NCI-H526 treated with DMSO at 0.1 percent for 48 hours (cell line): ENCODE data around the gene KRT79.
"Not testable (repeated sequence)": the region's sequence is repeated elsewhere in the genome, so short reads cannot be mapped to it uniquely, and the experiment has no call there.

Experiments used
- DNase-seq: peaks from one replicate; lab custom pipeline; 2025; lab: John Stamatoyannopoulos, UW

The KRT79 gene

GRCh38 chr12:52806821-52807543 is 27.1 kb downstream of the KRT79 start:
- DNase-seq = no peak

DNA sequence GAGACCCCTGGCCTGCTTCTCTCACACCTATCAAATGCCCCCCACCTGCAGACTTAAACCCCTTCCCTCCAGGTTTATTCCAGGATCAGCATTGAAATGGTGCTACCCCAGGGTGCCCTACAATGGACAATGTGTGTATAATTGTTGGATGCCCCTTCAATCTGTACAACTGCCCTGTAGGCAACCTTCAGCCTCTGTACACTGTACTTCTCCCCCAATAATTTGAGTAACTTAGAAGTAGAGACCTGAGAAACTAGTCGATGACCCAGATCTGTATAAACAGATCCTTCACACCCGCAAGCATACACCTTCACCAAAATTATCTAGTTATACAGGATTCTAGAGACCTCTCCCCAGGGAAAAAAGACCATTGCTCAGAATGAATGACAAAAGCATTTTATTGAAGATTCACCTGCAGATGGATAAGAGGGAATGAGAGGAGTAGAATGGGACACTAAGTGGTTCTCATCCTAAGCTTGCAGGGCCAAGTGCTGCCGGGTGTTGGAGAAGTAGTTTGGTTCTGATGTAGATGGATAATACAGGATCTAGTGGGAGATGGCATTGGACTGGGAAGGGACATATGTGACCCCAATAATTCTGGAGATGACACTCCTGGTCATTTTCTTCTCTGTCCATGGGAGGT is 27.8 kb downstream of the KRT79 start:
- DNase-seq = no peak

DNA sequence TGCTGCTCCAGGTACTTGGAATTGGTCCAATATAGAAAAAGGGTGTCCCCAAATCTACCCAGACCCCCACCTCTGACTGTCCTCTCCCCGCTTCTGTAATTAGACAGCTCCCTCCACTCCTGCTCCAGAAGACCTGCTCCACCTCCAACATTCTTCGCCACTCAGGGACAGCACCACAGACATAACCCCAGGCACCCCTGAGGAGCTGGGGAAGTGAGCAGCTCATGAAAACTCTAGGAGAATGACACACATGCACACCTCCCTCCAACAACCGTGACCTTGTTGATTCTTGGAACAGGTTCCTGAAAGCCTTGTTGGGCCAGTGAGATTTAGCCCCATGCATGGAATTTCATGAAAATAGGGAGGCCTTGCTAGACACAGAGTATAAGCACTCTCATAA is 28.4 kb downstream of the KRT79 start:
- DNase-seq = no peak

GRCh38 chr12:52805000-52805399 is 29.1 kb downstream of the KRT79 start:
- no peak for DNase-seq

DNA sequence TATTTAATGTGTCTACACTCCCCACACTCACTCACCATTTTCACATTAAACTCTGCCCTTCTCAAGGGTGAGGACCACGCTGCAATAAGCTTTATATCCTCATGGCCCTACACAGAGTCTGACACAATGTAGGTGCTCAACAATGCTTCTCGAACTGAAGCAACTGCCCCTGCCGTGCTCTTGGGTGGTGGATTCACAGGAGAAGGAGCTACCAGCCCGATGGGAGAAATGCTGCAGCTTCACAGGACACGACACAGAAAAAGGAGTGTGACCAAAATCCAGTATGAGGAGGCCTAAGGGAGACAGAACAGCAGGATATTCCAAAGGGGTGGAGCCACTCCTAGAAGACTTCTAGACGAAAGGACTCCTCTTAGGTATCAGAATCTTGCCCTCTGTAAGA is 31.7 kb downstream of the KRT79 start:
- DNase-seq = no peak

DNA sequence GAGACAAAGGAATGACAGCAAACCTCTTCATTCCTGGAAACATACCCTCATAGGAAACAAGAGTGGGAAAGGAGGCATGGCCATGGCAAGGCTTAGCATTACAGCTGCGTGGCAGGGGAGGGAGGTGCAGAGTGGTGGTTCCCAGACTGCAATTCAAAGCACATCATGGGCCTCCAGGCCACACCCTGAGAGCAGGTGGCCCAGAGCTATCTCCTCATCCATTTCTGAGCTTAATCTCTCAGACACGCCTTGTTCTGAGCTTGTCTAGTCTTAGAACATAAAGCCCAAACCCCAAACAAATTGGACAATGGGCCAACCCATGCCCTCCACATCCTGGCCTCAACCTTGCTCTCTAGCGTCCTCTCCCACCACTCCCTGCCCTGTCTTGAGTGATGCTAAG is 32.3 kb downstream of the KRT79 start:
- DNase-seq = no peak

DNA sequence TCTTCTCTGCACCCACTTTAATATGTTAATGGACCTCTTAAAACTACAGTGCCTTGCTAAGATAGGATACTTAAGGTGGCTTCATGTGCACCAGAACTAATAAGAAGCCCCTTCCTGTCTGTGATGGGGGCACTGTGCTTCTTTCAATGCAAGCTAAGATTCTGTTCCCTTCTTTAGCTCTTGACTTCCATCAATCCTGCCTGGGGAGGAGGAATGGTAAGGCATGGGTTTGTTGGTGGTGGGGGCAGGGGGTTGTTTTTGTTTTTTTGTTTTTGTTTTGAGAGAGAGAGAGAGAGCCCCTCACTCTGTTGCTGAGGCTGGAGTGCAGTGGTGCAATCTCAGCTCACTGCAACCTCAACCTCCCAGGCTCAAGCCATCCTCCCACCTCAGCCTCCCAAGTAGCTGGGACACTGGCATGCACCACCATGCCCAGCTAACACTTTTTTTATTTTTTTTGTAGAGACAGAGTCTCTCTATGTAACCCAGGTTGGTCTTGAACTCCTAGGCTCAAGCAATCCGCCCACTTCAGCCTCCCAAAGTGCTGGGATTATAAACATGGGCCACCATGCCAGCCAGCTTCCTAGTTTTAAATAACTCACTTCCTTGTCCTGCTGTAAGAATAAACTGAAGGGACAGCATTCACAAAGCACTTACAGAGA is 33.7 kb downstream of the KRT79 start:
- no peak for DNase-seq

DNA sequence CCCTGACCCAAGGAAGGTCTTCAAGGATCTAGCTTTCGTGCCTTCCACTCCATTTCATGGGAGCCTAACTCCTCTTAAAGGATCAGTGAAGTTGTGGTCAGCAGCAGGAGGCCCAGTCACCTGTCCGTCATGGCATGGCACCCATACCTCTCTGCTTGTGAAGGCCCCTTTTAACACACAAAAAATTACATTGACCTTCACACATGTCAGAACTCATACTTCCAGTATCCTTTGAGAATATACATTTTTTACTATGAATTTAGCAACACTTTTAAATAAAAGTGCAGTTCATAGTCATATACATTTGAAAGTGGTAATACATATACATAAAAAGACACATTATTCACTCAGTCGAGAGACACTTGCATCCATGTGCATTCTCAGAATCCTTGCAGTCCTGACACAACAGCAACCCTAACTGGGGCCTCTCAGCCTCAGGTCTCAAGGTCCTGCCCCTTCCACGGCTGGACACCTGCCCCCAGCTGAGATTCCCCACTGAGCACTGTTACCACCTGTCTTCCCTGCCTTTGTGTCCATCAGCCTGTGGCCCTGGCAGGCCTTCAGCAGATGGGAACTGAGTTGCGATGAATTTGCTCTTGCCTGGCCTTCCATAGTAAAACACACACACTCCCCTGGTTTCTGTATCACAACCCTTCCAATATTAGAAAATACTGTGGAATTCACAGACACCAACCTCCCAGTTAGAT is 34.5 kb downstream of the KRT79 start:
- DNase-seq = no peak

- DNase-seq = no peak
Observed at GRCh38 chr12:52798671-52799504, 35.2 kb downstream of the KRT79 start.

DNA sequence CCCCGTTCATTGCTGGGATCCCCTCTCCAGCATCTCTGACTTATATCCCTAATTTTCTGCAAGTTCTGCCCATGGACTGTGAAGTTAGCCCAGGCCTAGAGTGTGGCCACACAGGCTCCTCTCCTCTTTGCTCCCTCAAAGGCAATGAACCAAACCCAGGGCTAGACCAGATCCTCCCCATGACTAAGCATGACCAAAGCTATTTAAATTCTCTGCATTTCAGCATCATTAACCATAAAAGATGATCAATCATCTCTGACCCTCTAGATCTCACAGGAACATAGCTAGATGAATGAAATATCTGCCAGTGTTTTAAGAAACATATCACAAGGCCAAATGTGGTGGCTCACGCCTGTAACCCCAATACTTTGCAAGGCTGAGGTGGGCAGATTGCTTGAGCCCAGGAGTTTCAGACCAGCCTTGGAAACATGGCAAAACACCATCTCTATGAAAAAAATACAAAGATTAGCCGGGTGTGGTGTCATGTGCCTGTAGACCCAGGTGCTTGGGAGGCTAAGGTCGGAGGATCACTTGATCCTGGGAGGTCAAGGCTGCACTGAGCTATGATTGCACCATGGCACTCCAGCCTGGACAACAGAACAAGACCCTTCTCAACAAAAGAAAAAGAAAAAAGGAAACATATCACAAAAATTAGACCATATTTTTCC is 36.0 kb downstream of the KRT79 start:
- DNase-seq = no peak

DNA sequence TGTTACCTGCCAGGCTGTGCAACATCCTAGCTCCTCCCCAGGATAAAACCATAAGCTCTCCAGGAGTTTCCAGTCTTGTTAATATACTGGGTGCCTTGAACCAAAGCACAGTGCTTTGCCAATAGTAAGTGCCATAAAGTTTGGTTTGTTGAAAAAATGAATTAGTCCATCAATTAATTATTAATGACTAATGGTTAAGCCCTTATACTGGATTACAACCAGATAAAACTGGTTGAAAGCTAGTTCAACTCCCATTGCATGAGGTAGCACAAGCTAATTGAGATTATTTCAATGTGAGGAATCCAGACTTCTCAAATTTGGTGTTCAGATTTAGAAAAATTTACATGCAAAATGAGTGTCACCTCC is 36.6 kb downstream of the KRT79 start:
- DNase-seq = no peak

DNA sequence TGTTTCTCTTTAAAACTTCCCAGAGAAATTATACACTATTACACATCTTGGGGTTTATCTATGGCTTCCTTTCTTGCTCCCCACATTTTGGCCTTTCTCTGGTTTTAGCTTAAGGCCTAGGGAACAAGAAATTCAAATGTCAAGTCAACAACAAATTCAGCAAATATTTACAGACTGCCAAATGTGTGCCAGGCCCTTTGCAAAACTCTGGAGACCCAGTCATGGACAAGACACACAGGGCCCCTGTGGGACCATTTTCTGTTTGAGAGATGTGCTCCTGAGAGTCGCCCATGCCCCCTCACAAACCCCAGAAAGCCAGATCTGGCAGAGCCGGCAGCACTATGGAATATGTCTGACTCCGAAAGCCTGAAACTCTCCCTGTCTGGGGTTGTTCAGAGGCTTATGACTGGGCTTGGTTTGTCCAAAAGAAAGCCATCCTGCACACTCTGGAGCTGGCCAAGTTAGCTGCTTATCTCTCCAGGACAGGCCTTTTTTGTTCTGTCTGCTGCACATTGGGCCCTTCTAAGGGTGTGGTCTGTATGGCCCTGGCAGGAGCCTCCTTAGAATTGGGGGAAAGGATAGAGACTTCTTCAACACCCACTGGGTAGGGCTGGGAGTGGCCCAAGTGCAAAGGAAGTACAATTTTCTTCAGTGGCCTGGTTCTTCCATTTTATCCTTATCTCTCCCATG is 37.1 kb downstream of the KRT79 start:
- no peak for DNase-seq

GRCh38 chr12:52796429-52796794 is 37.7 kb downstream of the KRT79 start:
- DNase-seq = no peak

- DNase-seq = no peak
Observed at GRCh38 chr12:52795694-52796428, 38.2 kb downstream of the KRT79 start, which contains the start of gene KRT3. Gene KRT3, minus strand, starts transcription at chr12:52796117. Its CDS starts 75 bp downstream, at chr12:52796042.

DNA sequence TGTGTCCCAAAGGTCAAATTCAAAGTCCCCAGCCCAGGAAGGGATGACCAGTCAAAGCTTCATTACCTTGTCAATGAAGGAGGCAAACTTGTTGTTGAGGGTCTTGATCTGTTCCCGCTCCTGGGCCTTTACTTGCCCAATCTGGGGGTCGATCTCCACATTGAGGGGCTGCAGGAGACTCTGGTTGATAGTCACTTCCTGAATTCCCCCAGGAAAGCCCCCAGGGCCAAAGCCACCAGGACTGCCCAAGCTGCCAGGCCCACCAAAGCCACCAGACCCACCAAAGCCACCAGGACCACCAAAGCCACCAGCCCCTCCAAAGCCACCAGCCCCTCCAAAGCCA is 38.8 kb downstream of the KRT79 start:
- not testable (repeated sequence) for DNase-seq

DNA sequence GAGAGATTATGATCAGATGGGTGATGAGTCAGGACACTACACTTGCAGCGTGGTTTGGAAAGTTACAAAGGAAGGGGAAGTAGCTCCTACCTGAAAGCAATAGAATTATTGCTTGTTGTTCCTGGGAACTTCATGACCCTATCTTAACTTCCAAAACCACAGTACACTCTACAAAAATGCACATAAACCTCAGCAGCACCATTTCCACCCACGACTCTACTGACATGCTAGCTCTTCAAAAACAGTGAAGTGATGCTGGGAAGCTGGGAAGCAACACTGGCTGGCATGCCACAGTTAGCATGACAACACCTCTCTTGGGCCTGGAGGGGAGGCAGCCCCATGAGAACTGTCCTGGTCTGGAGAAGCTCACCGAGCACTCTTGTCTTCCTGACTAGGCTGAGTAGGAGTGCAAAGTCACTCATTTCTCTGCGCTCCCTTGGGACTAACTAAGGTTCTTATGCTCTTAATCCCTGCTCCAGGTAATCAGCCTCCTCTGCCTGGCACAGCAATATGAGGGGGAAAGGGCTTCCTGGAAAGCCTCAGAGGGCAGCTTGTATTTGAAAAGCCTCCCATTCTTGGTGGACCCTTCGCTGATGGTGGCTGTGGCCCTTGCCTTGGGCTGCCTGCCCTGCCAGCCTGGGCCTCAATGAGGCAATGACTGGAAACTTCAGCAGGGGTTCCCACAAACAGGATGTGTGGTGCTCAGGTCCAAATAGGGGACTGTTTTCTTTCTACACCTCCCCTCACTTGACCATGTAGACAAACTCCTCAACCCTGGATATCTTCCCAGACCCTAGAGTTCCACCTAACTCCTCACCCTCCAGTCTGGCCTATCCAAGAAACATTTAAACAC is 39.4 kb downstream of the KRT79 start:
- no peak for DNase-seq

GRCh38 chr12:52792185-52793029 is 41.7 kb downstream of the KRT79 start:
- DNase-seq = no peak
